GM18519 (cell line): ENCODE data around the gene CCDC93.

Source experiments
- ATAC-seq: cut with Tn5 transposase; IDR thresholded peaks from one replicate; pipeline ENCODE4 v1.9.1; 2021; ENCODE audit warnings: mild to moderate bottlenecking, moderate library complexity; ENCODE audit not compliant: unreplicated experiment, low FRiP score

CCDC93 gene

GRCh38 chr2:118013724-118014491, at the start of gene CCDC93:
CCDC93 (minus strand) TSS chr2:118014070; CDS start chr2:118013995, 75 bp downstream.
- peak; percentile 88 for ATAC-seq

GRCh38 chr2:118062669-118063068, 48.8 kb upstream of the CCDC93 start:
- ATAC-seq, result no peak

GRCh38 chr2:118062048-118062447, 48.2 kb upstream of the CCDC93 start:
- no peak for ATAC-seq

GRCh38 chr2:118061135-118061955, 47.5 kb upstream of the CCDC93 start:
- ATAC-seq, result peak; percentile 81

- no peak for ATAC-seq
These were observed 46.1 kb upstream of the CCDC93 start for GRCh38 chr2:118059919-118060478.

DNA sequence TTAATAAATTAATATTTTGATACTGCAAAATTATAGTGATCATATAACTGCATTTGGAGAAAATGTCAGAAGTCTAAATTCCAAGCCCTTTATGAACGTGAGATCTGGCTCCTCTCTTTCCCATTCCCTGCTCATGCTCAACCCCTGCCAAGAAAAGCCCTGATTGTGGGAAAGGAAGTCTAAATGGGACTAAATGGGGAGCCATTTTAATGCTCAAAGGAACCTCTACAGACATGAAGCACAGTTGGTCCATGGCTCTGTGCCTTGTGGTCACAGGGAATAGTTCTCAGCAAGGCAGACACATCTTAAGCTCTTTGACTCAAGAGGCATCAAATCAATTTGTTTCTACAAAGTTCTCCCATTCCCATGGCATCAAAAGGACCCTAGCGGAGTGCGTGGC, 45.1 kb upstream of the CCDC93 start:
- ATAC-seq, result no peak

DNA sequence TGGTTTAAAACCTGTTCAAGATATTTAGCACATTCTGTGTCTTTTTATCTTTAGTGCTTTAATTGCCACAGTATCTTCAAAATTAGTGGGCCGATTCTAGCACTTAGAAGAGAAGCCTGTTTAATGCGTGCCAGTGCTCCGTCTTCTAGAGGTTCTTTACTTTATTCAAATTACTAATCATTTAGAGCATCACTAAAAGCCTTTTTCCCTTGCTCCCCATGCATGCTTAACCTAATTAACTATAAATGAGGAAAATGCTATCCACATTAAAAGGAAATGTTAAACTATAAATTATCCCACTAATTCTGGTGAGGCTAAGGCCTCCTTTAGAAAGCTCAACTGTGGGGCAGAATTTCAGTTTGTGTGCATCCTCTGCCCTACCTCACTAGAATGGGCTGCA, 42.9 kb upstream of the CCDC93 start:
- ATAC-seq, result no peak

DNA sequence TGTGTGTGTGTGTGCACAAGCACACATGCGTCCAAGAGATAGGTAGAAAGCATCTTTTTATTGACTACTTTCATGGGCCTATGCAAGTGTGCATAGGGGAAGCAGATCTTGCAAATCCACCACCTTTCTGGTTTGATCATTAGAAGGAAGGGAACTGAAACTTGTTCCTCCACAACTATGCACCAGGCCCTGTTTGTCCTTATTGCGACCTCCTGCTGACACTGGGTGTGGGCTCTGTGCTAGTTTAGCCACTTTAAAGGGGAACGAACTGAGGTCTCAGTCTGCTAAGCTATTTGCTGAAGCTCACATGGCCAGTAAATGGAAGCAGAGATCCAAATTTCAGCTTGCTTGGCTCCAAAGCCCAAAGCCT, 42.3 kb upstream of the CCDC93 start:
- ATAC-seq, result peak; percentile 73

DNA sequence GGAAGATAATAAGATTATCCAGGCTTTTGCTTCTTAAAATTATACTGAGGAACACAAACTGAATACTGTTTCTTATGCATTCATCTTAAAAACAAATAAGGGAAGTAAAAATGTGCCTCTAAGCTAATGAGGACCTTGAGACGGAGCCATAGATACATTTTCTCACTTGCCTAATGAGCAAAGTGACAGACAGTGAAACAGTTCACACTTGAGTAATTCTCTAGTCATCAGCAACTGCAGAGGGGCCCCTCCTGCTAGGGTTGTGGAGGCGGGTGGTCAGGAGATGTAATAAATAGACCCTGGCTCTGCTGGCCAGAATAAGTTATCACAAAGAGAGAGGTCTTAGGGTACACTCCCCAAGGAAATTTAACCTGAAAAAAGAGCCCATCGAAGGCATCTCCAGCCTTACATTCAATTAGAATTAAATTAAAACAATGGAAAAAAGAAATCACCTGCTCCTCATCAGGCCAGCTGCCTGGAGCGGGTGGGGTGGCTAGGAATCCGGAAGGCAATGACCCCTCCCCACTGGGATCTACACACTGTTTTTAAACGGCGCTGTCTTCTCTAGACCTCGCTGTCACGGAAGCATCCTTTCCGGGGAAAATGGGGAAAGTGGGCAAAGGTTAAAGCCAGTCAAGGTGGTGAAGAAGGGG, 41.8 kb upstream of the CCDC93 start:
- peak; percentile 83 for ATAC-seq

DNA sequence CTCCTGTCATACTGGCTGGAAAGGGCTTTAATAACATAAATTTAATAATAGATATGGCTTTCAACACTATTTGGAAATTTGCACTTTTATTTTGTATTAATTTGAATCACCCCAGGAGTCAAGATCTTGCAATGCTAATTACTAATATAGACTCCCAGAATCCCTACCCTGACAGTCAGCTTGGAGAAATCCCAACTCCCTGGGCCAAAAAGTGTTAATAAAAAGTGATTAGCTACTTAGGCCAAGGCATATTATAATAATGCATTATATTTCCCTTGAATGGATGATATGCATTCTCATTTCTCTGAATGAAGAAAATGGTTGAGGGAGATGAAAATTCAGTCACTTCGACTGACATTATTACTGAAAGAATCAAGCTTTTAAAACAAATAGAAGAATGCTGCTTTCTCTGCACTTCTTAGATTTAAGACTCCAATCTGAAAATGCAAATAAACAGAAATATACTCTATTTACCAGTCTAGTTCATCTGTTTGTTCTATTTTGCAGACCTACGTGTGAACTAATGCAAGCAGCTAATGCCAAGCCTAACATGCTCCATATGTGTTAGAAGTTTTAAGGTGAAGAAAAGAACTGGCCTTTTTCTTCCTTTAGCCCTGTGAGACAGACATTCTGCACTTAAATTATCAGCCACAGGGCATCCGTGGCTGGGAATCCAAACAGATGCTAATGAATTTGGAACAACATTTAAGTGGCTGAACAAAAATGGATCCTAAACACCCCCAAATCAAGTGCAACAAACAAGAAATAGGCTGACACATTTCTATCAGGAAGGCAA, 40.5 kb upstream of the CCDC93 start:
- no peak for ATAC-seq

DNA sequence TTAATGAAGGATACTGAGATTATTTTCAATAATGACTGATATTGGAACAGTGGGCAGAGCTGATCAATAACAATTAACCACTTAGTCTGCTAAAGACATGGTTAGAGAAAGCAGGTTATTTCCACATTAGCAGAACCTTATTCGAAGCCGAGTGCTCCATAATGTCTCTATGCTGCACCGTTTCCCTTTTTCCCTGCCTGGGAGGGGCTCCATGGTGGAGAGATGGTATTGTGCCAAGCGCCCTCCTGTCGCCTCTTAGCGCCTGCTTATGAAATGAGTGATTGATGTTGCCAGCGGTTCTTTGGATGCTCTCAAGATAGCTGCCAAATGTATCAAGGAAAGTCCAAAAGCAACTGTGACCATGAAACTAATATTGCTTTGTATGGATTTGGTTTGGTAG, 39.8 kb upstream of the CCDC93 start:
- ATAC-seq, result no peak

DNA sequence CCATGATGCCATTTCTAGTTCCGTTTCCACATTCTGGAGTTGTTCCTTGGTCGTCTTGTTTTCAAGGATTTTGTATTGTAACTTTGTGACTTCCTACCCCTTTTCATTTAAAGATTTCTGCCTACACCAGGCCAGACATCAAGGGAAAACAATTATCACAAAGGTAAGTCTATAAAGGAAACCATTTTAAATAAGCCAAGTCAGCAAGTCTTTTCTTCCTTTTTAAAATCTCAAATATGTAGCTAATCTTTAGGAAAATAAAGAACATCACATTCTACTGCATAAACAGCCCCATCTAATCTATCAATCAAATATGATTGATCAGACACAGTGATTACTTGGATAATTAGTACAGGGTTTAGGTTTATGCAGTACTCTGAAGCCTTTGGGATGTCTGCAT, 38.6 kb upstream of the CCDC93 start:
- ATAC-seq, result no peak

- no peak for ATAC-seq
These were observed 38.0 kb upstream of the CCDC93 start for GRCh38 chr2:118051826-118052358.

GRCh38 chr2:118050974-118051373, 37.1 kb upstream of the CCDC93 start:
- no peak for ATAC-seq

GRCh38 chr2:118050386-118050785, 36.5 kb upstream of the CCDC93 start:
- no peak for ATAC-seq

DNA sequence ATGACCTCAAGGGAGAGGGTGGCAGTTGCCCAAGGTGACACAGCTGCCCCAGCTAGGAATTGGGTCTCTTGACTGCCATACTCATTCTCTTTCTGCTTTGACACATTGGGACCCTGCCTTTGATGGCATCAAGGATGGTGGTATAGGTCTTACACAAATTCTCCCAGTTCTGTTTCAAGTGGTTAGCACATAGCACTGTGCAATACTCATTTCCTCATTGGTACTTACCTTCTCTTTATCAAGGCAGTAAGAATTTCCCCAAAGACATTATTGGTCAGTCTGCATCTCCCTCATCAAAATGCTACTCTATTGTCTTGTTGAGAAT, 35.9 kb upstream of the CCDC93 start:
- ATAC-seq, result peak; percentile 36

GRCh38 chr2:118049140-118049815, 35.4 kb upstream of the CCDC93 start:
- peak; percentile 14 for ATAC-seq

GRCh38 chr2:118048401-118048800, 34.5 kb upstream of the CCDC93 start:
- no peak for ATAC-seq

DNA sequence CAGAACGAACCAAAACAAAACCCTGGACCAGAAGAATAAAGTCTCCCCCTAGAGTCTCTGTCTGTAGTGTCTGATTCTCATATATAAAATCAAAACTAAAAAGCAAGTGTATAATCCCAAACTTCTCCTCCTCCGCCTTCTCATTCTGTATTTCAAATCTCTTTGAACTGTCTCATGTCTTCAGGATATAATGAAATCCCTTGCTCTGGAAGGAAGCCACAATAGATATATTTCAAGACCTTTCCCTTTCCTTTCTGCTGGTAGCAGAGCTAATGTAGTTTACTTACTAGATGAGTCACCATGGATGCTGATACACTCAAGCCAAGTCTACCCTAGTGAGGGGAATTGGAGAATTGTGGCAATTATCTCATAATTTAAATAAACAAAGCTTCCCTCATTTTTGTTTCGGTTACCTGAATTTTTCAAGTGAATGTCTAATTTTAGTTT, 33.5 kb upstream of the CCDC93 start:
- ATAC-seq, result no peak
